Measurements from ENCODE around the gene EVA1B.

DNA sequence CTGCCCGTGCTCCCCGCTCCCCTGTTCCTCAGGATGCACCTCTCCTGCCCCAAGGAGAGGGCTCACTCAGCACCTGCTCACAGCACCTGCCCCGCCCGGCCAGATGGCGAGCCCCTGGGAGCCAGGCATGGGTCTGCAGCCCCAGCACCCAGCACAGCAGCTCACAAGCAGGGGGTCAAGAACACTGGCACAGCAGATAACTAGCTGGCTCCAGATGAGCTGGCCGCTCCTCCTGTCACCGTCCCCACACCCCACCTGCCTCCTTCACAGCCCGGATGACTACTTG is 20.9 kb upstream of the EVA1B start:
- TF ChIP-seq FOSL2 (IDR thresholded peaks at IDR 0.05), result no peak
- TF ChIP-seq FOSL2 (CRISPR knock-in tag; IDR thresholded peaks at IDR 0.05), result no peak
- TF ChIP-seq, protein P1, sequence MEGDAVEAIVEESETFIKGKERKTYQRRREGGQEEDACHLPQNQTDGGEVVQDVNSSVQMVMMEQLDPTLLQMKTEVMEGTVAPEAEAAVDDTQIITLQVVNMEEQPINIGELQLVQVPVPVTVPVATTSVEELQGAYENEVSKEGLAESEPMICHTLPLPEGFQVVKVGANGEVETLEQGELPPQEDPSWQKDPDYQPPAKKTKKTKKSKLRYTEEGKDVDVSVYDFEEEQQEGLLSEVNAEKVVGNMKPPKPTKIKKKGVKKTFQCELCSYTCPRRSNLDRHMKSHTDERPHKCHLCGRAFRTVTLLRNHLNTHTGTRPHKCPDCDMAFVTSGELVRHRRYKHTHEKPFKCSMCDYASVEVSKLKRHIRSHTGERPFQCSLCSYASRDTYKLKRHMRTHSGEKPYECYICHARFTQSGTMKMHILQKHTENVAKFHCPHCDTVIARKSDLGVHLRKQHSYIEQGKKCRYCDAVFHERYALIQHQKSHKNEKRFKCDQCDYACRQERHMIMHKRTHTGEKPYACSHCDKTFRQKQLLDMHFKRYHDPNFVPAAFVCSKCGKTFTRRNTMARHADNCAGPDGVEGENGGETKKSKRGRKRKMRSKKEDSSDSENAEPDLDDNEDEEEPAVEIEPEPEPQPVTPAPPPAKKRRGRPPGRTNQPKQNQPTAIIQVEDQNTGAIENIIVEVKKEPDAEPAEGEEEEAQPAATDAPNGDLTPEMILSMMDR (IDR thresholded peaks at IDR 0.05), result no peak
- TF ChIP-seq, protein P2, sequence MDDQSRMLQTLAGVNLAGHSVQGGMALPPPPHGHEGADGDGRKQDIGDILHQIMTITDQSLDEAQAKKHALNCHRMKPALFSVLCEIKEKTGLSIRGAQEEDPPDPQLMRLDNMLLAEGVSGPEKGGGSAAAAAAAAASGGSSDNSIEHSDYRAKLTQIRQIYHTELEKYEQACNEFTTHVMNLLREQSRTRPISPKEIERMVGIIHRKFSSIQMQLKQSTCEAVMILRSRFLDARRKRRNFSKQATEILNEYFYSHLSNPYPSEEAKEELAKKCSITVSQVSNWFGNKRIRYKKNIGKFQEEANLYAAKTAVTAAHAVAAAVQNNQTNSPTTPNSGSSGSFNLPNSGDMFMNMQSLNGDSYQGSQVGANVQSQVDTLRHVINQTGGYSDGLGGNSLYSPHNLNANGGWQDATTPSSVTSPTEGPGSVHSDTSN (IDR thresholded peaks at IDR 0.05), result no peak
- TF ChIP-seq ESRRA (IDR thresholded peaks at IDR 0.05; ENCODE audit: borderline replicate concordance, low read length), result no peak
- TF ChIP-seq GATA3 (IDR thresholded peaks at IDR 0.05; ENCODE audit: borderline replicate concordance), result no peak
- TF ChIP-seq, protein P3, sequence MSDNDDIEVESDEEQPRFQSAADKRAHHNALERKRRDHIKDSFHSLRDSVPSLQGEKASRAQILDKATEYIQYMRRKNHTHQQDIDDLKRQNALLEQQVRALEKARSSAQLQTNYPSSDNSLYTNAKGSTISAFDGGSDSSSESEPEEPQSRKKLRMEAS (IDR thresholded peaks at IDR 0.05), result no peak
- TF ChIP-seq EP300 (IDR thresholded peaks at IDR 0.05), result no peak
